Mesendoderm (in vitro differentiated cells): ENCODE measurements around the gene PRKCB.

ENCODE experiments used
- DNase-seq: peaks from one replicate; pipeline ENCODE4 v3.0.0; 2013
- H2AK5ac ChIP-seq: 2 replicates; pipeline ENCODE4 v1.6.1; 2013; ENCODE audit warnings: low read length, inconsistent platforms
- H2BK120ac ChIP-seq: 2 replicates; pipeline ENCODE4 v1.6.1; 2013; ENCODE audit warnings: low read depth, mild to moderate bottlenecking, low read length, moderate library complexity, mixed read lengths
- H2BK15ac ChIP-seq: replicated peaks from 2 replicates; pipeline ENCODE4 v1.6.1; 2013; ENCODE audit warnings: low read depth, mild to moderate bottlenecking, moderate library complexity
- H2BK5ac ChIP-seq: 2 replicates; pipeline ENCODE4 v1.6.1; 2013; ENCODE audit warnings: low read length, inconsistent platforms
- H3K18ac ChIP-seq: 2 replicates; pipeline ENCODE4 v1.6.1; 2013; ENCODE audit warnings: mild to moderate bottlenecking, low read length, mixed read lengths
- H3K23ac ChIP-seq: one replicate; pipeline ENCODE4 v1.6.1; 2013; ENCODE audit warnings: low read length
- H3K27ac ChIP-seq: 2 replicates; pipeline ENCODE4 v1.5.1; 2013; ENCODE audit warnings: low read depth, mild to moderate bottlenecking, inconsistent platforms, low read length, moderate library complexity
- H3K27me3 ChIP-seq: 2 replicates; pipeline ENCODE4 v1.6.1; 2013; ENCODE audit warnings: low read length, control low read depth, mild to moderate bottlenecking, inconsistent platforms; ENCODE audit not compliant: insufficient read depth, poor library complexity
- H3K36me3 ChIP-seq: 2 replicates; pipeline ENCODE4 v1.6.1; 2013; ENCODE audit warnings: low read length, inconsistent platforms; ENCODE audit not compliant: control insufficient read depth, insufficient read depth
- H3K4ac ChIP-seq: one replicate; pipeline ENCODE4 v1.6.1; 2013; ENCODE audit warnings: low read depth, mild to moderate bottlenecking, low read length, moderate library complexity
- H3K4me1 ChIP-seq: 2 replicates; pipeline ENCODE4 v1.6.1; 2013; ENCODE audit warnings: low read depth, low read length, inconsistent platforms; ENCODE audit not compliant: control insufficient read depth
- H3K4me2 ChIP-seq: 2 replicates; pipeline ENCODE4 v1.6.1; 2013; ENCODE audit warnings: low read length
- H3K4me3 ChIP-seq: 2 replicates; pipeline ENCODE4 v1.5.1; 2013; ENCODE audit warnings: mild to moderate bottlenecking, low read length
- H3K56ac ChIP-seq: one replicate; pipeline ENCODE4 v1.6.1; 2013; ENCODE audit warnings: low read length
- H3K79me1 ChIP-seq: 2 replicates; pipeline ENCODE4 v1.6.1; 2013; ENCODE audit warnings: low read length, inconsistent platforms
- H3K79me2 ChIP-seq: 2 replicates; pipeline ENCODE4 v1.6.1; 2013; ENCODE audit warnings: mild to moderate bottlenecking, low read length; ENCODE audit not compliant: control insufficient read depth, insufficient read depth
- H3K9ac ChIP-seq: 2 replicates; pipeline ENCODE4 v1.6.1; 2013; ENCODE audit warnings: low read length, inconsistent platforms
- H4K5ac ChIP-seq: one replicate; pipeline ENCODE4 v1.6.1; 2013; ENCODE audit warnings: low read length
- H4K8ac ChIP-seq: one replicate; pipeline ENCODE4 v1.6.1; 2013; ENCODE audit warnings: low read depth, mild to moderate bottlenecking, control low read depth, low read length, moderate library complexity
- WGBS: extraction: QIAGEN DNeasy Blood & Tissue Kit; methylation state at CpG from one replicate; pipeline ENCODE4 v1.1.7; 2013; ENCODE audit warnings: low lambda C conversion rate, missing lambda C conversion rate; ENCODE audit not compliant: insufficient coverage; ENCODE audit errors: extremely low coverage; 5-methylcytosine and 5-hydroxymethylcytosine counted together

PRKCB gene

GRCh38 chr16:23856251-23856709, 20.5 kb downstream of the PRKCB start:
- H3K23ac ChIP-seq = no peak overlapping the region
- H3K4ac ChIP-seq = no peak overlapping the region
- no peak overlapping the region for H3K4me3 ChIP-seq
- no peak overlapping the region for H3K56ac ChIP-seq
- no peak overlapping the region for H2BK5ac ChIP-seq
- DNase-seq = no peak
- no peak overlapping the region for H3K18ac ChIP-seq
- no peak overlapping the region for H3K27ac ChIP-seq
- H3K9ac ChIP-seq = no peak overlapping the region
- no peaks in the 10 kb centered on the region for H3K36me3 ChIP-seq
- H3K27me3 ChIP-seq = peaks cover 4% of the 10 kb centered on the region
- no peak overlapping the region for H4K8ac ChIP-seq
- H3K79me2 ChIP-seq = no peaks in the 10 kb centered on the region
- no CpG with 5 or more reads among the region's 2 CpGs for WGBS
- H2AK5ac ChIP-seq = no peak overlapping the region
- no peak overlapping the region for H4K5ac ChIP-seq
- H3K79me1 ChIP-seq = no peaks in the 10 kb centered on the region
- H3K4me1 ChIP-seq = no peaks in the 10 kb centered on the region
- H3K4me2 ChIP-seq = no peak overlapping the region
- H2BK15ac ChIP-seq = no peak overlapping the region
- H2BK120ac ChIP-seq = no peak overlapping the region

DNA sequence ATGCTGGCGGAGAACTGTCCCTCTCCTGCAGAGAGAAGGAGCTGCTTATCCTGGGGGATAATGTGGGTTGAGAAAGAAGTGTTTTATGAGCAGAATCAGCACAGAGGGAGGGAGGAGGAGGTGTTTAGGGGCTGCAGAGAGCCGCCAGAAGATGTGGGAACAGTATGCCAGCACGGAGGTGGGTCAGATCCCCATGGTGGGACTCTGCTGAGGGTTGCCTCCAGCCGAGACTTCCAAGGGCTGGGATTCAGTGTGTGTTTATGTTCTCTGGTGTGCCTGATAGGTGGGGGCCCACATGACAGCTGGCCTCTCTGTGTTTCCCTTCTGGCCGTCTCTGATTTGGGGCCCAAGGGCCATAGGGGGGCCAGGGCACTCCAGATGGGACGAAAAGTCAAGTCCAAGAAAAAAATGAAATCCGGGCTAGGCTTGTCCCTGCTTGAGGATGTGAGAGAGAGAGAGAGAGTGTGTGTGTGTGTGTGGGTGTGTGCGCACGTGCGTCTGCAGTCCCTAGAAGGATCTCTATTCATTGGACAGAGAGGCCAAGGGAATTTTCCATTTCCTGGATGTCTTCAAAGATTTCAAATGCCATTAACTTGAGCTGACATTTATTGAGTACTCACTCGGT, 21.6 kb downstream of the PRKCB start:
- Histone ChIP-seq H3K4ac (no peak overlapping the region), H3K4me1 (no peaks in the 10 kb centered on the region)

DNA sequence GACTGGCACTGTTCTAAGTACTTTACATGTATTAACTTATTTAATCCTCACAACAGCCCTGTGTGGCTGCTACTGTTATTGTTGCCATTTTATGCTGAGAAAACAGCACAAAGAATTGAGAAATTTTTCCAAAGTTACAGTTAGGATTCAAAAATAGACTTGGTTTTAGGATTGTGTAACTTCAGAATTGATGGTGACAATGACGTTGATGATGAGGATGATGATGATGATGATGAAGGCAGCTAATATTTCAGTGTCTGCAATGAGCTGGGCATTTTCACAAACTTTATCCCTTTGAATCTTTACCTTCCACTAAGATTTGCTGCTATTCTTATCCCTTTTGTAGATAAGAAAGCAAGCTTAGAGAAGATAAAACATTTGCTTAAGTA, 22.1 kb downstream of the PRKCB start:
- no peak overlapping the region for H3K9ac ChIP-seq
- no peak overlapping the region for H3K4ac ChIP-seq
- H4K8ac ChIP-seq = no peak overlapping the region
- no peak overlapping the region for H2AK5ac ChIP-seq
- no peaks in the 10 kb centered on the region for H3K36me3 ChIP-seq
- no peak overlapping the region for H3K4me2 ChIP-seq
- H3K18ac ChIP-seq = no peak overlapping the region
- H3K27ac ChIP-seq = no peak overlapping the region
- no peak overlapping the region for H3K4me3 ChIP-seq
- DNase-seq = no peak
- peaks cover 12% of the 10 kb centered on the region for H3K27me3 ChIP-seq
- H2BK120ac ChIP-seq = no peak overlapping the region
- WGBS = 100% methylated on average over 1 of the region's 1 CpG
- no peak overlapping the region for H2BK5ac ChIP-seq
- H3K56ac ChIP-seq = no peak overlapping the region
- no peak overlapping the region for H4K5ac ChIP-seq
- no peaks in the 10 kb centered on the region for H3K4me1 ChIP-seq
- no peak overlapping the region for H3K23ac ChIP-seq
- H3K79me2 ChIP-seq = no peaks in the 10 kb centered on the region
- H3K79me1 ChIP-seq = no peaks in the 10 kb centered on the region
- no peak overlapping the region for H2BK15ac ChIP-seq

More for the DNA sequence above, 21.6 kb downstream of the PRKCB start:
- WGBS = no CpG with 5 or more reads among the region's 11 CpGs
- Histone ChIP-seq H4K5ac (no peak overlapping the region), H3K4me2 (no peak overlapping the region), H3K27me3 (peaks cover 9% of the 10 kb centered on the region), H2BK120ac (no peak overlapping the region), H2BK5ac (no peak overlapping the region), H3K56ac (no peak overlapping the region), H3K4me3 (no peak overlapping the region), H3K79me1 (no peaks in the 10 kb centered on the region), H2BK15ac (no peak overlapping the region), H4K8ac (no peak overlapping the region), H3K27ac (no peak overlapping the region), H3K23ac (no peak overlapping the region), H2AK5ac (no peak overlapping the region), H3K18ac (no peak overlapping the region), H3K79me2 (no peaks in the 10 kb centered on the region), H3K9ac (no peak overlapping the region), H3K36me3 (no peaks in the 10 kb centered on the region)
- DNase-seq = no peak

- Histone ChIP-seq H3K4me3 (no peak overlapping the region), H3K4me1 (no peaks in the 10 kb centered on the region), H4K8ac (no peak overlapping the region), H2AK5ac (no peak overlapping the region), H2BK15ac (no peak overlapping the region), H4K5ac (no peak overlapping the region), H3K4ac (no peak overlapping the region), H3K23ac (no peak overlapping the region), H3K79me2 (no peaks in the 10 kb centered on the region), H2BK120ac (no peak overlapping the region), H3K56ac (no peak overlapping the region), H3K4me2 (no peak overlapping the region), H2BK5ac (no peak overlapping the region), H3K79me1 (no peaks in the 10 kb centered on the region), H3K9ac (no peak overlapping the region), H3K36me3 (no peaks in the 10 kb centered on the region), H3K18ac (no peak overlapping the region), H3K27ac (no peak overlapping the region), H3K27me3 (peaks cover 16% of the 10 kb centered on the region)
- WGBS = no CpG with 5 or more reads among the region's 1 CpG
- no peak for DNase-seq
These were observed 22.8 kb downstream of the PRKCB start for GRCh38 chr16:23858542-23858941.

GRCh38 chr16:23859713-23860269, 24.0 kb downstream of the PRKCB start:
- Histone ChIP-seq H2BK15ac (no peak overlapping the region), H4K8ac (no peak overlapping the region), H3K79me2 (no peaks in the 10 kb centered on the region), H3K4me1 (no peaks in the 10 kb centered on the region), H3K56ac (no peak overlapping the region), H2AK5ac (no peak overlapping the region), H3K27ac (no peak overlapping the region), H3K4ac (no peak overlapping the region), H2BK5ac (no peak overlapping the region), H4K5ac (no peak overlapping the region), H3K18ac (no peak overlapping the region), H3K4me2 (no peak overlapping the region), H3K4me3 (no peak overlapping the region), H3K27me3 (peaks cover 23% of the 10 kb centered on the region), H3K9ac (no peak overlapping the region), H3K79me1 (no peaks in the 10 kb centered on the region), H3K36me3 (no peaks in the 10 kb centered on the region), H2BK120ac (no peak overlapping the region), H3K23ac (no peak overlapping the region)
- no peak for DNase-seq
- WGBS = no CpG with 5 or more reads among the region's 2 CpGs

GRCh38 chr16:23861874-23862273, 26.1 kb downstream of the PRKCB start:
- peaks cover 28% of the 10 kb centered on the region for H3K27me3 ChIP-seq

More at GRCh38 chr16:23861874-23862273, 26.1 kb downstream of the PRKCB start:
- Histone ChIP-seq H3K56ac (no peak overlapping the region), H2BK15ac (no peak overlapping the region), H3K23ac (no peak overlapping the region), H3K36me3 (no peaks in the 10 kb centered on the region), H2AK5ac (no peak overlapping the region), H3K27ac (no peak overlapping the region), H3K4ac (no peak overlapping the region), H3K9ac (no peak overlapping the region), H3K4me3 (no peak overlapping the region), H3K4me2 (no peak overlapping the region), H2BK120ac (no peak overlapping the region), H4K5ac (no peak overlapping the region), H2BK5ac (no peak overlapping the region), H3K18ac (no peak overlapping the region), H4K8ac (no peak overlapping the region), H3K79me1 (no peaks in the 10 kb centered on the region), H3K4me1 (peaks cover 2% of the 10 kb centered on the region), H3K79me2 (no peaks in the 10 kb centered on the region)
- no peak for DNase-seq
- no CpG with 5 or more reads among the region's 3 CpGs for WGBS
